ENCODE results near the gene FRMD3. TPM values are rescaled to one million over a fixed set of nuclear protein-coding genes. Genes with fewer than 3 reads are reported as not detected.

FRMD3 gene
- total RNA-seq, 1 experiment from 2014 or later, result 0.55 TPM

GRCh38 chr9:83468821-83469220 is 69.4 kb downstream of the FRMD3 start:
- H3K9me3 ChIP-seq (ENCODE audit: control insufficient read depth, low read depth, low read length), result no peaks in the 10 kb centered on the region
- no peak overlapping the region for H3K27ac ChIP-seq (ENCODE audit: insufficient read length, low read depth, low read length)
- H3K4me1 ChIP-seq (ENCODE audit: insufficient read depth, low read length), result peaks cover 4% of the 10 kb centered on the region; the same call in 1 of the 2 replicates
- no peak overlapping the region for H2BK120ac ChIP-seq (ENCODE audit: low read depth, low read length, poor library complexity, severe bottlenecking)
- no peak overlapping the region for H3K23ac ChIP-seq (ENCODE audit: insufficient read length, low read depth, low read length)
- H3K9me3 Mint-ChIP-seq, result no peaks in the 10 kb centered on the region
- no peak overlapping the region for H3T11ph ChIP-seq (ENCODE audit: low read length)
- no peaks in the 10 kb centered on the region for H3K27me3 ChIP-seq (ENCODE audit: insufficient read depth, low read length)
- no peak overlapping the region for H3K14ac ChIP-seq (ENCODE audit: insufficient read depth, low read length)
- no peaks in the 10 kb centered on the region for H3K79me1 ChIP-seq (ENCODE audit: insufficient read depth, low read depth, low read length, poor library complexity, severe bottlenecking)
- H3K4me2 ChIP-seq (ENCODE audit: insufficient read depth, insufficient read length, low read length), result no peak overlapping the region
- no peaks in the 10 kb centered on the region; a peak in 1 of 7 replicates for H3K36me3 Mint-ChIP-seq (ENCODE audit: insufficient read depth in 1 of 3, low read depth in 3 of 3)
- no peak overlapping the region for H3K4ac ChIP-seq (ENCODE audit: low read depth, low read length)
- H2AK5ac ChIP-seq (ENCODE audit: insufficient read length, low read length), result no peak overlapping the region
- H2AFZ ChIP-seq (ENCODE audit: low read length), result no peak overlapping the region
- no peak overlapping the region for H4K8ac ChIP-seq (replicated peaks; ENCODE audit: insufficient read length, low read depth, low read length)
- no peaks in the 10 kb centered on the region; the same call in 1 of the 2 replicates for H3K27me3 Mint-ChIP-seq (ENCODE audit: low read depth)
- H3K79me2 ChIP-seq (ENCODE audit: insufficient read depth, low read length), result no peaks in the 10 kb centered on the region
- H4K5ac ChIP-seq (ENCODE audit: insufficient read length, low read depth, low read length), result no peak overlapping the region
- H3K23me2 ChIP-seq (ENCODE audit: insufficient read length, low read depth, low read length, poor library complexity, severe bottlenecking), result no peaks in the 10 kb centered on the region
- H4K20me1 ChIP-seq (ENCODE audit: control insufficient read depth, insufficient read depth, insufficient read length), result no peaks in the 10 kb centered on the region
- H3K4me3 Mint-ChIP-seq, result no peak overlapping the region
- H2BK20ac ChIP-seq (ENCODE audit: low read depth, low read length, poor library complexity, severe bottlenecking), result no peak overlapping the region
- no peak overlapping the region for H2BK12ac ChIP-seq (ENCODE audit: insufficient read length, low read depth, low read length)
- TF ChIP-seq CTCF (conservative IDR thresholded peaks at IDR 0.05), result no peak
- H3K27ac Mint-ChIP-seq, result no peak overlapping the region
- H3K4me1 Mint-ChIP-seq, result peaks cover 42 to 45% of the 10 kb centered on the region in 2 experiments
- no peak overlapping the region for H3K56ac ChIP-seq (ENCODE audit: insufficient read length, low read depth, low read length)
- no peak overlapping the region for H2BK15ac ChIP-seq (ENCODE audit: low read depth, low read length)
- WGBS (ENCODE audit: extremely low coverage, insufficient read length, low lambda C conversion rate), result no CpG with 5 or more reads among the region's 3 CpGs
- no peak overlapping the region for H4K91ac ChIP-seq (ENCODE audit: insufficient read length, low read depth, low read length)
- DNase-seq, result no peak
- H3K9ac ChIP-seq (ENCODE audit: extremely low read depth, insufficient read length, low read length), result no peak overlapping the region
- no peak overlapping the region for H2BK5ac ChIP-seq (ENCODE audit: insufficient read length, low read length)
- H3K18ac ChIP-seq (ENCODE audit: insufficient read length, low read depth, low read length), result no peak overlapping the region

Data from H9 (cell line).